ENCODE data around the gene AHCYL2. TPM values are rescaled to one million over a fixed set of nuclear protein-coding genes. Genes with fewer than 3 reads are reported as not detected.
"Not testable (repeated sequence)": the region's sequence is repeated elsewhere in the genome, so short reads cannot be mapped to it uniquely, and the experiment has no call there.

The AHCYL2 gene
- total and polyA plus RNA-seq, 12 donors: 2.5 to 7.7 (median 5.6) TPM

GRCh38 chr7:129470411-129470810 lies 245.6 kb downstream of the AHCYL2 start:
- ATAC-seq (no peak), DNase-seq (no peak)
- 87 to 95% methylated on average over 1 of the region's 1 CpG for WGBS, 2 donors
- Histone ChIP-seq H3K4me3 (no peak overlapping the region), H3K4me1 (no peaks in the 10 kb centered on the region), H3K9me3 (no peaks in the 10 kb centered on the region), H3K27me3 (no peaks in the 10 kb centered on the region), H3K27ac (no peak overlapping the region), H3K36me3 (peaks cover 0 to 11% (median 0%) of the 10 kb centered on the region in 9 donors)
- intact Hi-C loops (cut with DNase I): loop anchor here in 9 of 10 donors (2.0 to 10.0 kb wide), 8 partner anchors 102 to 256 kb away; partner anchors contain the start of gene AHCYL2 (in 1 of the 9)
- no peak for TF ChIP-seq CTCF (IDR thresholded peaks at IDR 0.05)

- Histone ChIP-seq H3K4me1 (no peaks in the 10 kb centered on the region), H3K27ac (no peak overlapping the region), H3K4me3 (no peak overlapping the region), H3K9me3 (no peaks in the 10 kb centered on the region), H3K36me3 (peaks cover 0 to 9% (median 0%) of the 10 kb centered on the region in 9 donors), H3K27me3 (no peaks in the 10 kb centered on the region)
- no peak for ATAC-seq
- no peak for DNase-seq
- intact Hi-C loops (cut with DNase I): loop anchor here in 9 of 10 donors (2.0 to 10.0 kb wide), 8 partner anchors 103 to 257 kb away; partner anchors contain the start of gene AHCYL2 (in 1 of the 9)
- TF ChIP-seq CTCF (IDR thresholded peaks at IDR 0.05): no peak
These were observed 246.6 kb downstream of the AHCYL2 start for GRCh38 chr7:129471402-129471827.

- ATAC-seq, H3K36me3 ChIP-seq, H3K4me1 ChIP-seq, H3K27me3 ChIP-seq, DNase-seq, H3K27ac ChIP-seq, H3K4me3 ChIP-seq, H3K9me3 ChIP-seq: not testable (repeated sequence)
- WGBS, 2 donors: 95% methylated on average over 23 to 27 of the region's 27 CpGs
- intact Hi-C loops (cut with DNase I): loop anchor here in 4 of 10 donors (10.0 kb wide), 3 partner anchors 169 to 261 kb away; partner anchors contain the start of gene AHCYL2 (in 1 of the 4)
These were observed 251.1 kb downstream of the AHCYL2 start for GRCh38 chr7:129475931-129476330.

- not testable (repeated sequence) for H3K27ac ChIP-seq, H3K9me3 ChIP-seq, H3K27me3 ChIP-seq, ATAC-seq, DNase-seq, H3K4me1 ChIP-seq, H3K4me3 ChIP-seq
- intact Hi-C loops (cut with DNase I): loop anchor here in 4 of 10 donors (10.0 kb wide), 3 partner anchors 168 to 262 kb away; partner anchors contain the start of gene AHCYL2 (in 1 of the 4)
- 97 to 98% methylated on average over 21 to 23 of the region's 27 CpGs for WGBS, 2 donors
- peaks cover 0 to 10% (median 0%) of the 10 kb centered on the region in 9 donors for H3K36me3 ChIP-seq
These were observed 251.6 kb downstream of the AHCYL2 start for GRCh38 chr7:129476398-129476797.

Other genes starting within 250 kb of the AHCYL2 start
- 10 to 100 TPM; 26.3 to 37.7 (median 30.4) TPM for gene TNPO3, start 169.9 kb upstream of the AHCYL2 start, total RNA-seq
- 10 to 100 TPM in 1 of 2 donors, 1 to 10 TPM in 1; 8.0 to 17.5 TPM for gene TNPO3, start 169.9 kb upstream of the AHCYL2 start, polyA plus RNA-seq
- gene TSPAN33, start 80.3 kb upstream of the AHCYL2 start, total RNA-seq: 10 to 100 TPM in 4 of 10 donors, 1 to 10 TPM in 6; 6.8 to 13.1 (median 9.0) TPM
- 1 to 10 TPM; 2.8 to 5.9 TPM for gene TSPAN33, start 80.3 kb upstream of the AHCYL2 start, polyA plus RNA-seq
- 1 to 10 TPM; 3.1 to 7.1 (median 4.9) TPM for gene SMO, start 36.4 kb upstream of the AHCYL2 start, total RNA-seq
- 1 to 10 TPM; 1.7 to 8.3 TPM for gene SMO, start 36.4 kb upstream of the AHCYL2 start, polyA plus RNA-seq
- gene STRIP2, start 209.4 kb downstream of the AHCYL2 start, total RNA-seq: 10 to 100 TPM; 14.6 to 36.9 (median 22.2) TPM
- 10 to 100 TPM; 10.6 to 12.4 TPM for gene STRIP2, start 209.4 kb downstream of the AHCYL2 start, polyA plus RNA-seq

Measured in heart right ventricle (tissue), 16 donors.